K562 (cell line): ENCODE measurements around the gene NPY5R. TPM values are rescaled to one million over a fixed set of nuclear protein-coding genes. Genes with fewer than 3 reads are reported as not detected.

Experiments used
- ATAC-seq: fragments of 200-7000 bp; cut with Tn5 transposase; 3 replicates; pipeline ENCODE4 v1.9.1; 2020; ENCODE audit warnings: moderate library complexity
- BruUV-seq: library from RNA; stranded (reverse); fragments of 400-500 nt; replicated peaks from 2 replicates; lab custom pipeline; 2021; lab: Mats Ljungman, UMichigan
- CTCF ChIA-PET: fragments of 300-600 bp; formaldehyde crosslinking; extraction: SDS; loops from one replicate; lab custom pipeline; 2021; ENCODE audit warnings: low intra/inter-chr PET ratio; lab: Yijun Ruan, JAX
- POLR2A ChIA-PET: fragments of 300-600, 350-650 bp; sonication (Branson Sonifier 250); formaldehyde crosslinking; extraction: SDS; loops from one replicate; lab custom pipeline; 2021; ENCODE audit warnings: antibody characterized with exemption, inconsistent platforms; lab: Yijun Ruan, JAX
- DNase-seq, 4 experiments: peaks; one replicate each; pipeline versions ENCODE4 v3.0.0 to v3.0.0-alpha.2; 2011 to 2018; ENCODE audit warnings: low spot score in 3 of 4, mixed read lengths in 3 of 4; ENCODE audit errors: extremely low read depth in 1 of 4
- FAIRE-seq: peaks from 2 replicates; lab custom pipeline; 2011; peaks lifted over from hg19 to GRCh38; lab: Jason Lieb, UNC
- H2AFZ ChIP-seq: 2 replicates; pipeline ENCODE4 v1.6.0; 2011; ENCODE audit warnings: low read depth, low read length, control low read depth, inconsistent platforms
- H3K27ac ChIP-seq: fragments of 200-600 bp; 3 replicates; pipeline ENCODE4 v1.8.0; 2011; ENCODE audit warnings: low read depth, mild to moderate bottlenecking, control low read depth, inconsistent platforms, low read length, moderate library complexity, mixed read lengths; ENCODE audit errors: extremely low read depth
- H3K27me3 ChIP-seq, 2 experiments: fragments of 300-600 bp in 1 of 2; 2 replicates in 1 of 2; 3 replicates in 1 of 2; pipeline versions ENCODE4 v1.6.0 to v1.8.0; 2011; ENCODE audit warnings: inconsistent platforms in 2 of 2, low read length in 2 of 2, mild to moderate bottlenecking in 1 of 2, mixed read lengths in 1 of 2, moderate library complexity in 1 of 2; ENCODE audit not compliant: control insufficient read depth in 2 of 2, insufficient read depth in 2 of 2
- H3K36me3 ChIP-seq: fragments of 300-600 bp; 3 replicates; pipeline ENCODE4 v1.8.0; 2011; ENCODE audit warnings: mild to moderate bottlenecking, low read length, inconsistent platforms; ENCODE audit not compliant: control insufficient read depth, insufficient read depth
- H3K4me1 ChIP-seq, 2 experiments: fragments of 200-600 bp in 1 of 2; replicated peaks in 1 of 2; 2 replicates in 1 of 2; 3 replicates in 1 of 2; pipeline versions ENCODE4 v1.5.1 to v1.8.0; 2011; ENCODE audit warnings: inconsistent platforms in 2 of 2, low read length in 2 of 2, mild to moderate bottlenecking in 1 of 2, mixed read lengths in 1 of 2, moderate library complexity in 1 of 2; ENCODE audit not compliant: control insufficient read depth in 2 of 2, insufficient read depth in 2 of 2
- H3K4me2 ChIP-seq: 2 replicates; pipeline ENCODE4 v1.6.1; 2011; ENCODE audit warnings: low read length, control low read depth, inconsistent platforms, mixed read lengths; ENCODE audit not compliant: insufficient read depth
- H3K4me3 ChIP-seq: fragments of 200-600 bp; sonication (generic), shearing (Covaris generic); 2 replicates; pipeline ENCODE4 v1.5.1; 2016; ENCODE audit warnings: control low read depth, inconsistent platforms
- H3K79me2 ChIP-seq: fragments of 200-600 bp; 3 replicates; pipeline ENCODE4 v1.8.0; 2011; ENCODE audit warnings: low read length, inconsistent platforms; ENCODE audit not compliant: control insufficient read depth, insufficient read depth
- H3K9ac ChIP-seq, 2 experiments: 2 replicates each; pipeline versions ENCODE4 v1.6.0 to v1.6.1; 2011; ENCODE audit warnings: low read depth in 2 of 2, low read length in 2 of 2, control low read depth in 1 of 2, inconsistent platforms in 1 of 2, mild to moderate bottlenecking in 1 of 2, mixed read lengths in 1 of 2; ENCODE audit not compliant: insufficient read depth in 1 of 2
- H3K9me1 ChIP-seq: one replicate; pipeline ENCODE4 v1.6.0; 2011; ENCODE audit warnings: inconsistent platforms, mild to moderate bottlenecking, low read length, moderate library complexity; ENCODE audit not compliant: control insufficient read depth, insufficient read depth
- H3K9me3 ChIP-seq: replicated peaks from 2 replicates; pipeline ENCODE4 v1.5.1; 2011; ENCODE audit warnings: low read depth, low read length, inconsistent platforms; ENCODE audit not compliant: control insufficient read depth, insufficient read depth
- H4K20me1 ChIP-seq: replicated peaks from 2 replicates; pipeline ENCODE4 v1.6.1; 2011; ENCODE audit warnings: low read length, inconsistent platforms, mixed read lengths; ENCODE audit not compliant: control insufficient read depth, insufficient read depth
- CREB1 ChIP-seq, 2 experiments: sonication (generic) in 1 of 2; formaldehyde crosslinking in 1 of 2; IDR thresholded peaks; 2 replicates each; pipeline versions ENCODE4 v1.6.1 to v1.8.0; 2012 to 2022; ENCODE audit warnings: inconsistent platforms in 1 of 2, mild to moderate bottlenecking in 1 of 2, missing genetic modification reagents in 1 of 2, moderate library complexity in 1 of 2
- KAT2B ChIP-seq: IDR thresholded peaks from one replicate; pipeline ENCODE4 v1.6.1; 2012; ENCODE audit warnings: low read depth, mild to moderate bottlenecking, control low read depth, inconsistent platforms, low read length, moderate library complexity
- MYBL2 ChIP-seq, 2 experiments: fragments of 450-650 bp in 1 of 2; sonication (generic) in 1 of 2; formaldehyde crosslinking in 1 of 2; IDR thresholded peaks; 2 replicates each; pipeline versions ENCODE4 v1.6.1 to v1.8.1; 2017 to 2022; ENCODE audit warnings: borderline replicate concordance in 1 of 2, inconsistent platforms in 1 of 2, low read depth in 1 of 2, mild to moderate bottlenecking in 1 of 2, missing genetic modification reagents in 1 of 2, moderate library complexity in 1 of 2
- RB1 ChIP-seq: fragments of 450-650 bp; IDR thresholded peaks from 2 replicates; pipeline ENCODE4 v1.6.1; 2017; ENCODE audit warnings: low read depth, mild to moderate bottlenecking
- RBFOX2 ChIP-seq: fragments of 200-400 bp; formaldehyde crosslinking; IDR thresholded peaks from 2 replicates; pipeline ENCODE4 v1.6.1; 2017; ENCODE audit warnings: low read depth, mild to moderate bottlenecking, low read length, moderate library complexity
- ZBTB7A ChIP-seq: IDR thresholded peaks from 2 replicates; pipeline ENCODE4 v1.6.1; 2011; ENCODE audit warnings: low read depth, mild to moderate bottlenecking, low read length, moderate library complexity, borderline replicate concordance; ENCODE audit not compliant: control insufficient read depth
- WGBS: fragments of 100-300 bp; shearing (Covaris generic); methylation state at CpG from one replicate; pipeline ENCODE4 v1.1.6; 2016; ENCODE audit warnings: low coverage, mixed read lengths; ENCODE audit not compliant: insufficient coverage; ENCODE audit errors: missing lambda C conversion rate; 5-methylcytosine and 5-hydroxymethylcytosine counted together
- in situ Hi-C: fragments of 300-500 bp; cut with MboI; formaldehyde crosslinking; loops from 4 replicates; pipeline ENCODE4 v1.15.0; 2018; ENCODE audit warnings: inconsistent platforms, mixed read lengths
- intact Hi-C: fragments of 100-400 bp; cut with micrococcal nuclease; formaldehyde crosslinking; loops from 2 replicates; pipeline ENCODE4 v1.14.2; 2022
- polyA plus RNA-seq, 8 experiments: library from polyadenylated mRNA; depleted of rRNA in 4 of 8; stranded (reverse) in 5 of 8; unstranded in 3 of 8; fragments of >200 nt; fragmentation: Nextera tagmentation in 2 of 8; fragmentation: Illumina TruSeq in 1 of 8; extraction: Ambion mirVana in 2 of 8; extraction: Trizol in 1 of 8; gene quantifications; 2 replicates each; pipeline versions ENCODE4 v1.2.1 to v1.2.3, GENCODE V29; 2011 to 2014; ENCODE audit warnings: inconsistent platforms in 1 of 8, missing spikeins in 1 of 8
- total RNA-seq, 7 experiments: library from RNA; depleted of rRNA in 6 of 7; stranded (reverse); fragments of >200 nt in 6 of 7; fragmentation: Illumina TruSeq in 2 of 7; extraction: Trizol in 2 of 7; gene quantifications; 2 replicates each; pipeline versions ENCODE4 v1.2.1 to v1.2.3, GENCODE V29; 2011 to 2021; ENCODE audit warnings: low replicate concordance in 1 of 7
- TF ChIP-seq, protein P1 (sequence below): sonication (generic); formaldehyde crosslinking; IDR thresholded peaks from 2 replicates; pipeline ENCODE4 v1.8.1; 2023; ENCODE audit warnings: mild to moderate bottlenecking, missing genetic modification reagents

NPY5R gene
- total and polyA plus RNA-seq, 9 of the 15 experiments (the other 6 are each of a cell fraction or from before 2014, with no cell fraction given): not detected

DNA sequence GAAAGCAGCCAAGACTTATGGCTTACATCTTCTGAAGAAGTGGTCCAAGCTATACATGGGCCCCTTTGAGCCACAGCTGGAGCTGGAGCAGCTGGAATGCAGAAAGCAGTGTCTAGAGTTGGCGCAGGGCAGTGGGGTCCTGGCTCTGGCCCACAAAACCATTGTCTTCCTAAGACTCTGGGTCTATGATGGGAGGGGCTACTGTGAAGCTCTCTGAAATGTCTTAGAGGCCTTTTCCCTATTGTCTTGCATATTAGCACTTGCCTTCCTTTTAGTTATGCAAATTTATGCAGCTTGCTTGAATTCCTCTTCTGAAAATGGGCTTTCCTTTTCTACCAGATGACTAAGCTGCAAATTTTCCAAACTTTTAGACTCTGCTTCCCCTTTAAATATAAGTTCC is 26.6 kb upstream of the NPY5R start:
- Histone ChIP-seq H3K4me2 (no peak overlapping the region), H3K4me3 (no peak overlapping the region), H3K36me3 (no peaks in the 10 kb centered on the region), H3K4me1 (no peaks in the 10 kb centered on the region), H2AFZ (no peak overlapping the region), H3K27ac (no peak overlapping the region), H4K20me1 (no peaks in the 10 kb centered on the region), H3K79me2 (no peaks in the 10 kb centered on the region), H3K27me3 (no peaks in the 10 kb centered on the region), H3K9ac (no peak overlapping the region), H3K9me3 (no peaks in the 10 kb centered on the region), H3K9me1 (no peaks in the 10 kb centered on the region)
- TF ChIP-seq RB1 (no peak), CREB1 (IDR thresholded peaks at IDR 0.05) (no peak), CREB1 (CRISPR knock-in tag; IDR thresholded peaks at IDR 0.05) (no peak), MYBL2 (IDR thresholded peaks at IDR 0.05; ENCODE audit: low read depth) (no peak), MYBL2 (CRISPR knock-in tag; IDR thresholded peaks at IDR 0.05; ENCODE audit: borderline replicate concordance) (no peak), KAT2B (no peak), ZBTB7A (no peak), RBFOX2 (no peak)
- TF ChIP-seq, protein P1, sequence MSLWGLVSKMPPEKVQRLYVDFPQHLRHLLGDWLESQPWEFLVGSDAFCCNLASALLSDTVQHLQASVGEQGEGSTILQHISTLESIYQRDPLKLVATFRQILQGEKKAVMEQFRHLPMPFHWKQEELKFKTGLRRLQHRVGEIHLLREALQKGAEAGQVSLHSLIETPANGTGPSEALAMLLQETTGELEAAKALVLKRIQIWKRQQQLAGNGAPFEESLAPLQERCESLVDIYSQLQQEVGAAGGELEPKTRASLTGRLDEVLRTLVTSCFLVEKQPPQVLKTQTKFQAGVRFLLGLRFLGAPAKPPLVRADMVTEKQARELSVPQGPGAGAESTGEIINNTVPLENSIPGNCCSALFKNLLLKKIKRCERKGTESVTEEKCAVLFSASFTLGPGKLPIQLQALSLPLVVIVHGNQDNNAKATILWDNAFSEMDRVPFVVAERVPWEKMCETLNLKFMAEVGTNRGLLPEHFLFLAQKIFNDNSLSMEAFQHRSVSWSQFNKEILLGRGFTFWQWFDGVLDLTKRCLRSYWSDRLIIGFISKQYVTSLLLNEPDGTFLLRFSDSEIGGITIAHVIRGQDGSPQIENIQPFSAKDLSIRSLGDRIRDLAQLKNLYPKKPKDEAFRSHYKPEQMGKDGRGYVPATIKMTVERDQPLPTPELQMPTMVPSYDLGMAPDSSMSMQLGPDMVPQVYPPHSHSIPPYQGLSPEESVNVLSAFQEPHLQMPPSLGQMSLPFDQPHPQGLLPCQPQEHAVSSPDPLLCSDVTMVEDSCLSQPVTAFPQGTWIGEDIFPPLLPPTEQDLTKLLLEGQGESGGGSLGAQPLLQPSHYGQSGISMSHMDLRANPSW (CRISPR knock-in tag): no peak
- in situ Hi-C loops (no loop called here), intact Hi-C loops (no loop called here)
- CTCF ChIA-PET: no interaction called here
- POLR2A ChIA-PET: no interaction called here
- ATAC-seq (no peak), FAIRE-seq (no peak), DNase-seq (no peak)
- no TSS peak for BruUV-seq
- 0% methylated on average over 1 of the region's 1 CpG for WGBS
